H1 (cell line): ENCODE results near the gene NHEJ1. TPM values are rescaled to one million over a fixed set of nuclear protein-coding genes. Genes with fewer than 3 reads are reported as not detected.

Source experiments
- CTCF ChIA-PET: fragments of 300-600 bp; sonication (Branson Sonifier 250); formaldehyde crosslinking; loops from one replicate; lab custom pipeline; 2021; ENCODE audit not compliant: partially characterized antibody; lab: Charles Lee
- POLR2A ChIA-PET: fragments of 300-600 bp; sonication (Branson Sonifier 250); formaldehyde crosslinking; loops from one replicate; lab custom pipeline; 2021; ENCODE audit warnings: inconsistent platforms; ENCODE audit not compliant: partially characterized antibody; lab: Charles Lee
- DNase-seq, 2 experiments: peaks; one replicate each; pipeline versions ENCODE4 v3.0.0 to v3.0.0-alpha.2; 2010 to 2022; ENCODE audit warnings: low spot score in 2 of 2, low read depth in 1 of 2, mixed read lengths in 1 of 2
- FAIRE-seq: peaks from 2 replicates; lab custom pipeline; 2011; peaks lifted over from hg19 to GRCh38; lab: Jason Lieb, UNC
- H2AFZ ChIP-seq: 2 replicates; pipeline ENCODE4 v1.8.1; 2012; ENCODE audit warnings: low read length, inconsistent platforms
- H2AK5ac ChIP-seq: 2 replicates; pipeline ENCODE4 v1.6.1; 2013; ENCODE audit warnings: low read depth, low read length
- H2BK120ac ChIP-seq: replicated peaks from 2 replicates; pipeline ENCODE3; 2013; ENCODE audit warnings: low read depth, low read length, inconsistent platforms
- H2BK12ac ChIP-seq: 2 replicates; pipeline ENCODE4 v1.6.1; 2013; ENCODE audit warnings: low read depth, low read length
- H2BK15ac ChIP-seq: 2 replicates; pipeline ENCODE4 v1.6.1; 2013; ENCODE audit warnings: low read length
- H2BK20ac ChIP-seq: 2 replicates; pipeline ENCODE4 v1.6.1; 2013; ENCODE audit warnings: low read length
- H2BK5ac ChIP-seq: 2 replicates; pipeline ENCODE4 v1.6.1; 2013; ENCODE audit warnings: low read depth, low read length
- H3K14ac ChIP-seq: 2 replicates; pipeline ENCODE4 v1.6.1; 2013; ENCODE audit warnings: inconsistent platforms; ENCODE audit not compliant: insufficient read length
- H3K18ac ChIP-seq: 2 replicates; pipeline ENCODE4 v1.6.1; 2013; ENCODE audit warnings: low read length; ENCODE audit errors: extremely low read depth
- H3K23ac ChIP-seq: 2 replicates; pipeline ENCODE4 v1.6.1; 2013; ENCODE audit warnings: inconsistent platforms; ENCODE audit not compliant: insufficient read length
- H3K23me2 ChIP-seq: 2 replicates; pipeline ENCODE4 v1.6.1; 2013; ENCODE audit warnings: low read depth, low read length
- H3K27ac ChIP-seq: 2 replicates; pipeline ENCODE4 v1.6.1; 2011; ENCODE audit warnings: low read depth, low read length, inconsistent platforms
- H3K27me3 ChIP-seq, 4 experiments: replicated peaks in 1 of 4; 1 replicate in 1 of 4; 2 replicates in 3 of 4; pipeline versions ENCODE4 v1.6.1 to v1.8.1; 2011 to 2013; ENCODE audit warnings: low read length in 3 of 4, mild to moderate bottlenecking in 3 of 4, inconsistent platforms in 2 of 4, mixed read lengths in 2 of 4, moderate library complexity in 1 of 4; ENCODE audit not compliant: control insufficient read depth in 3 of 4, insufficient read depth in 3 of 4; ENCODE audit errors: extremely low read depth in 1 of 4
- H3K36me3 ChIP-seq, 4 experiments: 2 replicates each; pipeline versions ENCODE4 v1.6.1 to v1.8.1; 2011 to 2013; ENCODE audit warnings: mild to moderate bottlenecking in 4 of 4, low read length in 3 of 4, moderate library complexity in 2 of 4, control low read depth in 1 of 4, inconsistent platforms in 1 of 4; ENCODE audit not compliant: insufficient read depth in 4 of 4, control insufficient read depth in 2 of 4
- H3K4ac ChIP-seq: replicated peaks from 2 replicates; pipeline ENCODE3; 2013; ENCODE audit warnings: low read length, low read depth, mixed read lengths, inconsistent platforms; ENCODE audit not compliant: insufficient read length
- H3K4me1 ChIP-seq, 4 experiments: replicated peaks in 1 of 4; 1 replicate in 1 of 4; 2 replicates in 3 of 4; pipeline versions ENCODE4 v1.6.1 to v1.8.1; 2011 to 2013; ENCODE audit warnings: low read length in 3 of 4, inconsistent platforms in 2 of 4, mixed read lengths in 1 of 4; ENCODE audit not compliant: insufficient read depth in 4 of 4, control insufficient read depth in 3 of 4
- H3K4me2 ChIP-seq, 2 experiments: 2 replicates each; pipeline versions ENCODE4 v1.6.1 to v1.8.1; 2011 to 2013; ENCODE audit warnings: low read depth in 2 of 2, low read length in 2 of 2, control low read depth in 1 of 2, inconsistent platforms in 1 of 2, mild to moderate bottlenecking in 1 of 2; ENCODE audit not compliant: insufficient read depth in 1 of 2
- H3K4me3 ChIP-seq, 4 experiments: fragments of 200-600, 300-600 bp in 1 of 4; sonication (generic), shearing (Covaris generic), sonication (Bioruptor Twin) in 1 of 4; 2 replicates each; pipeline versions ENCODE4 v1.5.1 to v1.8.1; 2011 to 2016; ENCODE audit warnings: low read length in 4 of 4, low read depth in 3 of 4, control low read depth in 2 of 4, inconsistent platforms in 2 of 4, mild to moderate bottlenecking in 2 of 4, mixed read lengths in 1 of 4, moderate library complexity in 1 of 4; ENCODE audit not compliant: insufficient read depth in 2 of 4; ENCODE audit errors: extremely low read depth in 1 of 4
- H3K56ac ChIP-seq: replicated peaks from 2 replicates; pipeline ENCODE3; 2013; ENCODE audit warnings: low read depth, mild to moderate bottlenecking, mixed read lengths, low read length, inconsistent platforms; ENCODE audit not compliant: insufficient read length
- H3K79me1 ChIP-seq: 2 replicates; pipeline ENCODE4 v1.6.1; 2013; ENCODE audit warnings: low read depth, low read length, control low read depth
- H3K79me2 ChIP-seq, 2 experiments: 2 replicates each; pipeline versions ENCODE4 v1.6.1 to v1.8.1; 2012 to 2013; ENCODE audit warnings: low read length in 2 of 2, mild to moderate bottlenecking in 2 of 2, inconsistent platforms in 1 of 2; ENCODE audit not compliant: insufficient read depth in 2 of 2, control insufficient read depth in 1 of 2
- H3K9ac ChIP-seq, 4 experiments: replicated peaks in 1 of 4; 1 replicate in 1 of 4; 2 replicates in 3 of 4; pipeline versions ENCODE4 v1.6.1 to v1.8.1; 2011 to 2013; ENCODE audit warnings: low read depth in 3 of 4, low read length in 3 of 4, control low read depth in 2 of 4, mild to moderate bottlenecking in 2 of 4, moderate library complexity in 2 of 4, inconsistent platforms in 1 of 4; ENCODE audit errors: extremely low read depth in 1 of 4
- H3K9me3 ChIP-seq, 2 experiments: 2 replicates each; pipeline versions ENCODE4 v1.6.1 to v1.8.1; 2012 to 2013; ENCODE audit warnings: mild to moderate bottlenecking in 2 of 2, moderate library complexity in 2 of 2, control low read depth in 1 of 2, inconsistent platforms in 1 of 2, low read depth in 1 of 2, low read length in 1 of 2, mixed read lengths in 1 of 2; ENCODE audit not compliant: insufficient read depth in 2 of 2
- H4K20me1 ChIP-seq, 2 experiments: replicated peaks in 1 of 2; 2 replicates each; pipeline versions ENCODE3 to v1.8.1; 2011 to 2013; ENCODE audit warnings: inconsistent platforms in 2 of 2, low read length in 2 of 2, mild to moderate bottlenecking in 1 of 2; ENCODE audit not compliant: insufficient read depth in 2 of 2, control insufficient read depth in 1 of 2
- H4K5ac ChIP-seq: 2 replicates; pipeline ENCODE4 v1.6.1; 2013; ENCODE audit warnings: low read length, low read depth, mixed read lengths, inconsistent platforms; ENCODE audit not compliant: insufficient read length
- H4K8ac ChIP-seq: 2 replicates; pipeline ENCODE4 v1.8.0; 2013; ENCODE audit warnings: mild to moderate bottlenecking, moderate library complexity, low read length, inconsistent platforms; ENCODE audit not compliant: insufficient read depth; ENCODE audit errors: extremely low read depth
- H4K91ac ChIP-seq: replicated peaks from 2 replicates; pipeline ENCODE3; 2013; ENCODE audit warnings: low read length, mixed read lengths, inconsistent platforms; ENCODE audit not compliant: insufficient read length
- CREB1 ChIP-seq: IDR thresholded peaks from 2 replicates; pipeline ENCODE4 v1.6.1; 2012; ENCODE audit warnings: inconsistent platforms
- CTBP2 ChIP-seq: IDR thresholded peaks from 2 replicates; pipeline ENCODE4 v1.7.0; 2011; ENCODE audit warnings: borderline replicate concordance, mild to moderate bottlenecking, moderate library complexity, mixed read lengths, low read length; ENCODE audit not compliant: insufficient read depth, insufficient read length
- EZH2 ChIP-seq: fragments of 200-600 bp; sonication (generic); IDR thresholded peaks from 2 replicates; pipeline ENCODE4 v1.7.1; 2012; ENCODE audit warnings: low read depth, mild to moderate bottlenecking, moderate library complexity, low read length, inconsistent platforms; ENCODE audit not compliant: severe bottlenecking
- NRF1 ChIP-seq: IDR thresholded peaks from 2 replicates; pipeline ENCODE4 v1.6.1; 2011; ENCODE audit warnings: mild to moderate bottlenecking, low read depth, low read length, improper control_type of control experiment
- SAP30 ChIP-seq: fragments of 300-600 bp; sonication (generic); IDR thresholded peaks from 2 replicates; pipeline ENCODE4 v1.7.1; 2012; ENCODE audit warnings: low read length, moderate library complexity, mild to moderate bottlenecking, inconsistent platforms; ENCODE audit not compliant: insufficient read depth, insufficient replicate concordance
- SIN3A ChIP-seq, 2 experiments: IDR thresholded peaks in 1 of 2; conservative IDR thresholded peaks in 1 of 2; 2 replicates each; pipeline ENCODE4 v1.6.1; 2011 to 2012; ENCODE audit warnings: low read length in 2 of 2, improper control_type of control experiment in 1 of 2, low read depth in 1 of 2, mild to moderate bottlenecking in 1 of 2
- SUZ12 ChIP-seq: fragments of 200-600 bp; sonication (generic); IDR thresholded peaks from 2 replicates; pipeline ENCODE4 v1.6.1; 2012; ENCODE audit warnings: mild to moderate bottlenecking, inconsistent platforms, low read length, moderate library complexity, mixed read lengths
- WGBS, 2 experiments: shearing (Covaris generic) in 1 of 2; methylation state at CpG; one replicate each; pipeline versions ENCODE4 v1.1.6 to v1.1.7; 2013 to 2015; ENCODE audit warnings: low lambda C conversion rate in 2 of 2, mixed read lengths in 2 of 2, inconsistent platforms in 1 of 2, low coverage in 1 of 2, missing lambda C conversion rate in 1 of 2; ENCODE audit not compliant: insufficient replicate concordance in 2 of 2, insufficient coverage in 1 of 2, insufficient read length in 1 of 2; ENCODE audit errors: extremely low coverage in 1 of 2, missing lambda C conversion rate in 1 of 2; 5-methylcytosine and 5-hydroxymethylcytosine counted together
- polyA plus RNA-seq, 7 experiments: library from polyadenylated mRNA; depleted of rRNA in 3 of 7; stranded (reverse) in 5 of 7; unstranded in 2 of 7; fragments of >200 nt in 5 of 7; fragments of 200-250 nt in 2 of 7; gene quantifications; 1 replicate in 5 of 7; 2 replicates in 1 of 7; 4 replicates in 1 of 7; pipeline versions ENCODE4 v1.2.1 to v1.2.3, GENCODE V29; 2011 to 2013; ENCODE audit warnings: missing spikeins in 2 of 7, mixed read lengths in 2 of 7
- total RNA-seq: library from RNA; stranded (reverse); fragmentation: NEBNext Ultra II Directional; extraction: Animal tissue kit (Norgen Biotek cat#: 25700); gene quantifications from 2 replicates; pipeline ENCODE4 v1.2.1, GENCODE V29; 2021
- TF ChIP-seq, protein P1 (sequence below): IDR thresholded peaks from 2 replicates; pipeline ENCODE4 v1.6.1; 2012; ENCODE audit warnings: inconsistent platforms

Gene NHEJ1
- total and polyA plus RNA-seq, 2 of the 8 experiments (the other 6 are each of a cell fraction or from before 2014, with no cell fraction given) = 22.7 to 24.1 TPM

DNA sequence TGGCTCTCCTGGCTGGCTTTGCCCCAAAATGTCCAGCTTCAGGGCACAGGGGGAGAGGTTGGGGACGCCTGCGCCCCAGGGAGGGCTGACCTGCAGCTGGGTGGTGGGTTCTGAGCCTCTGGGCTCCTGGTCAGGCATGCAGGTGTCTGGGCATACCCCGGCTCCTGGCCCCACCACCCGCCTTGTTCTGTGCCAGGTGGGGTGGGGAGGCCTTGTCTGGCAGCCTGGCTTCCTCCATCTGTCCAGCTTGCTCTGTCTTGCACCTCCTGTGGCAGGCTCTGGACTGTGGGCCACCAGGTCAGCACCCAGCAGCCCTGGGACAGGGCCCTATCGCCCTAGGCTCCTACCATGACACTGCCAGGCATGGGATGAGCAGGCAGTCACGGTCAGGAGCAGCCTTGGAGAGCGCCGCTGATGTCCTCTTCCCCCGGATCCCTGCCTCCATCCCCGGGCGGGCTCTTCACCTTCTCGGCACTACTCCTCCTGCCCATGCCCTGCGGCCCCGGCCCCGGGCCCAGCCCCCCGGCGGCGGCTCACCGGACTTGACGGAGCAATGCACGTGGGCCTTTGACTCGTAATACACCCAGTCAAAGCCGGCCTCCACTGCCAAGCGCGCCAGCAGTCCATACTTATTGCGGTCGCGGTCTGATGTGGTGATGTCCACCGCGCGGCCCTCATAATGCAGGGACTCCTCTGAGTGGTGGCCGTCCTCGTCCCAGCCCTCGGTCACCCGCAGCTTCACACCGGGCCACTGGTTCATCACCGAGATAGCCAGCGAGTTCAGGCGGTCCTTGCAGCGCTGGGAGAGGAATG lies 103.5 kb downstream of the NHEJ1 start:
- Histone ChIP-seq H3K4ac (no peak overlapping the region), H3K14ac (no peak overlapping the region), H3K36me3 (peaks cover 0 to 13% (median 0%) of the 10 kb centered on the region in 4 experiments; a peak in 1 of 8 replicates), H2BK15ac (0 out of 2 replicates have a peak overlapping the region, but pooled peaks have one; percentile 29), H3K4me1 (peaks cover 0 to 27% (median 13%) of the 10 kb centered on the region in 4 experiments; a peak in 6 of 7 replicates), H2BK5ac (no peak overlapping the region), H4K8ac (no peak overlapping the region), H3K4me3 (peak overlapping the region in 3 of 4 experiments; percentile 17 to 53 (median 29); a peak in 5 of 8 replicates), H2BK20ac (no peak overlapping the region), H3K27me3 (peaks cover 61 to 80% (median 71%) of the 10 kb centered on the region in 4 experiments), H3K27ac (no peak overlapping the region), H3K23ac (no peak overlapping the region), H3K79me2 (no peaks in the 10 kb centered on the region), H2BK12ac (no peak overlapping the region), H3K79me1 (no peaks in the 10 kb centered on the region), H2AK5ac (no peak overlapping the region), H3K4me2 (peak overlapping the region; percentile 46 to 70), H4K91ac (no peak overlapping the region), H3K56ac (no peak overlapping the region), H2BK120ac (no peak overlapping the region), H4K5ac (no peak overlapping the region), H3K23me2 (peaks cover 5% of the 10 kb centered on the region; the same call in 1 of the 2 replicates), H3K18ac (no peak overlapping the region), H3K9me3 (no peaks in the 10 kb centered on the region), H2AFZ (no peak overlapping the region), H3K9ac (no peak overlapping the region), H4K20me1 (peaks cover 2 to 8% of the 10 kb centered on the region in 2 experiments)
- ChIA-PET POLR2A (interaction anchor here (1.5 kb wide), 1 partner anchor 11 kb away, joined by 3 read pairs; no protein-coding TSS in a partner anchor), CTCF (interaction anchor here (0.8 to 62.8 kb wide), 19 partner anchors 0 to 208 kb away, joined by 3 to 1777 read pairs (median 8); partner anchors contain the start of genes CFAP65, CRYBA2, IHH and NHEJ1)
- TF ChIP-seq SIN3A (conservative IDR thresholded peaks at IDR 0.05 in 1 of 2, IDR thresholded peaks at IDR 0.05 in 1 of 2; ENCODE audit: low read depth in 1 of 2, low read length in 2 of 2) (peak in 1 of 2 experiments; percentile 80; a peak in 3 of 4 replicates), CREB1 (peak; percentile 21; the same call in 1 of the 2 replicates), NRF1 (no peak), CTBP2 (no peak), EZH2 (peak; percentile 37), SAP30 (peak; percentile 87), SUZ12 (peak; percentile 68)
- TF ChIP-seq, protein P1, sequence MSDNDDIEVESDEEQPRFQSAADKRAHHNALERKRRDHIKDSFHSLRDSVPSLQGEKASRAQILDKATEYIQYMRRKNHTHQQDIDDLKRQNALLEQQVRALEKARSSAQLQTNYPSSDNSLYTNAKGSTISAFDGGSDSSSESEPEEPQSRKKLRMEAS = peak; percentile 59; the same call in 1 of the 2 replicates
- no peak for FAIRE-seq
- peak in 1 of 2 experiments; percentile 61 for DNase-seq
- WGBS, 2 experiments = 28% methylated on average over 20 of the region's 40 CpGs; no CpG with 5 or more reads in 1 of the 2 experiments
